Measurements from ENCODE around the gene NT5C3B.

DNA sequence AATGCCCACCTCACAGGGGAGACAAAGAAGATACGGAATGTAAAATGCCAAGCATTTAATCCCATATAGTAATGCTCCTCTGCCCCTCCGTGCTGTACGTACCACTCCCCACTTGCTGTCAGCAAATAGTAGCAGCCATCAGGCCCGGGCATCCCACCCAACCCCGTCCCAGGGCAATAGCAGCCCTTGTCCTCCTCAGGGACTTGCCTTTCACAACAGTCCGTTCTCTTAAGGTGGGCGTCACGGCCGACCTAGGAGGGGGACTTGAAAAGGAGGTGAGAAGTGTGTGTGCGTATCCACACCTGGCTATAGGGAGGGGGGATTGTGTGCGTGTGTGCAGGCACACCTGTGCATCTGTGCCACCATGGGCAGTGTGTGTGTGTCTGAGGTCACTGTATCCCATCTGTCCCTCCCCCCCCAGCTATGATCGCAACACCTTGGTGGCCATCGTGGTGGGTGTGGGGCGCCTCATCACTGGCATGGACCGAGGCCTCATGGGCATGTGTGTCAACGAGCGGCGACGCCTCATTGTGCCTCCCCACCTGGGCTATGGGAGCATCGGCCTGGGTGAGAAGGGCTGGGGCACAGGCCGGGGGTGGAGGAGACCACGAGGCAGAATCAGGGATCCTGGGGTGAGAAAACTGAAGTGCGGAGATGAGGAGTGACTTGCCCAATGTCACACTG is 19.3 kb downstream of the NT5C3B start:
- TF ChIP-seq, protein P1, sequence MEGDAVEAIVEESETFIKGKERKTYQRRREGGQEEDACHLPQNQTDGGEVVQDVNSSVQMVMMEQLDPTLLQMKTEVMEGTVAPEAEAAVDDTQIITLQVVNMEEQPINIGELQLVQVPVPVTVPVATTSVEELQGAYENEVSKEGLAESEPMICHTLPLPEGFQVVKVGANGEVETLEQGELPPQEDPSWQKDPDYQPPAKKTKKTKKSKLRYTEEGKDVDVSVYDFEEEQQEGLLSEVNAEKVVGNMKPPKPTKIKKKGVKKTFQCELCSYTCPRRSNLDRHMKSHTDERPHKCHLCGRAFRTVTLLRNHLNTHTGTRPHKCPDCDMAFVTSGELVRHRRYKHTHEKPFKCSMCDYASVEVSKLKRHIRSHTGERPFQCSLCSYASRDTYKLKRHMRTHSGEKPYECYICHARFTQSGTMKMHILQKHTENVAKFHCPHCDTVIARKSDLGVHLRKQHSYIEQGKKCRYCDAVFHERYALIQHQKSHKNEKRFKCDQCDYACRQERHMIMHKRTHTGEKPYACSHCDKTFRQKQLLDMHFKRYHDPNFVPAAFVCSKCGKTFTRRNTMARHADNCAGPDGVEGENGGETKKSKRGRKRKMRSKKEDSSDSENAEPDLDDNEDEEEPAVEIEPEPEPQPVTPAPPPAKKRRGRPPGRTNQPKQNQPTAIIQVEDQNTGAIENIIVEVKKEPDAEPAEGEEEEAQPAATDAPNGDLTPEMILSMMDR (IDR thresholded peaks at IDR 0.05; ENCODE audit: low read length), result no peak
- no peak for TF ChIP-seq EZH2 (optimal IDR thresholded peaks at IDR 0.05; ENCODE audit: low read depth, low read length)
